MCF 10A (cell line): ENCODE results near the gene AXIN2. TPM values are rescaled to one million over a fixed set of nuclear protein-coding genes. Genes with fewer than 3 reads are reported as not detected.

ENCODE experiments used
- BruUV-seq: library from RNA; stranded (reverse); fragments of 400-500 nt; replicated peaks from 2 replicates; lab custom pipeline; 2021; lab: Mats Ljungman, UMichigan
- CTCF ChIA-PET: fragments of 300-600 bp; sonication (Branson Sonifier 250); formaldehyde crosslinking; extraction: SDS; loops from one replicate; lab custom pipeline; 2021; ENCODE audit warnings: antibody characterized with exemption, inconsistent platforms; lab: Yijun Ruan, JAX
- POLR2A ChIA-PET: fragments of 300-600, 350-650 bp; sonication (Branson Sonifier 250); formaldehyde crosslinking; extraction: SDS; loops from one replicate; lab custom pipeline; 2020; ENCODE audit warnings: antibody characterized with exemption, inconsistent platforms; lab: Yijun Ruan, JAX
- DNase-seq: peaks from one replicate; pipeline ENCODE4 v3.0.0-alpha.2; 2018; ENCODE audit not compliant: unreplicated experiment
- H3K27ac Mint-ChIP-seq: one replicate; pipeline ENCODE4 v1.8.0; 2022; ENCODE audit warnings: mild to moderate bottlenecking, low read depth, mixed read lengths; ENCODE audit not compliant: unreplicated experiment
- H3K27me3 Mint-ChIP-seq: one replicate; pipeline ENCODE4 v1.8.0; 2022; ENCODE audit warnings: mixed read lengths; ENCODE audit not compliant: insufficient read depth, unreplicated experiment
- H3K36me3 Mint-ChIP-seq: one replicate; pipeline ENCODE4 v1.8.0; 2022; ENCODE audit warnings: mild to moderate bottlenecking, moderate library complexity, mixed read lengths; ENCODE audit not compliant: insufficient read depth, unreplicated experiment
- H3K4me1 Mint-ChIP-seq: one replicate; pipeline ENCODE4 v1.8.0; 2022; ENCODE audit warnings: mixed read lengths; ENCODE audit not compliant: insufficient read depth, unreplicated experiment
- H3K4me3 Mint-ChIP-seq: one replicate; pipeline ENCODE4 v1.8.0; 2022; ENCODE audit warnings: mild to moderate bottlenecking, moderate library complexity, mixed read lengths; ENCODE audit not compliant: unreplicated experiment
- H3K9me3 Mint-ChIP-seq: one replicate; pipeline ENCODE4 v1.8.0; 2022; ENCODE audit warnings: mixed read lengths; ENCODE audit not compliant: unreplicated experiment
- CTCF ChIP-seq: fragments of 200-600 bp; IDR thresholded peaks from one replicate; pipeline ENCODE4 v1.8.0; 2022; ENCODE audit warnings: antibody characterized with exemption, mild to moderate bottlenecking; ENCODE audit not compliant: unreplicated experiment
- intact Hi-C: fragments of 100-400 bp; cut with micrococcal nuclease; formaldehyde crosslinking; loops from 2 replicates; pipeline ENCODE4 v1.14.1; 2022
- total RNA-seq: library from RNA; stranded (reverse); gene quantifications from 2 replicates; pipeline ENCODE4 v1.2.3, GENCODE V29; 2022

AXIN2 gene
- total RNA-seq, 1 experiment from 2014 or later, result 0.16 TPM

DNA sequence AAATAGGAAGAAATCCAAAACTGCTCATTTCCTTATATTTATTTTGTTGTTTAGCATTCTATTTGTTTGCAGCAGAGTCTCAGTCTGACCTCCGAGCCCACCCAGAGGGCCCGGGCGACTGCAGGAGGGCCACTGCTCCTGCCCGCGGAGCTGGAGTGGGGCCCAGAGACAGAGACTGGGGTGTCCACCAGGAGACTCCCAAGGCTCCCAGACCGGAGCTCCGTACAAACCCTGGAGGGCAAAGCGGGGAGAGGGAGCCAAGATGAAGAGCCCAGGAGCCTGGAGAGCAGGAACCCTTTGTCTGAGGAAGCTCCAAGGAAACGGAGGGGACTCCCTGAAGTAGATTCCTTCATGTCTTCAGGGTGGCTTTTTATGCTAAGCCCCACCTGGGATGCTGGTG, 57.9 kb downstream of the AXIN2 start:
- no peak overlapping the region for H3K4me3 Mint-ChIP-seq
- intact Hi-C loops, result no loop called here
- BruUV-seq, result no TSS peak
- no peaks in the 10 kb centered on the region for H3K4me1 Mint-ChIP-seq
- H3K9me3 Mint-ChIP-seq, result peaks cover 14% of the 10 kb centered on the region
- ChIA-PET CTCF (no interaction called here), POLR2A (no interaction called here)
- no peaks in the 10 kb centered on the region for H3K27me3 Mint-ChIP-seq
- no peak for DNase-seq
- H3K36me3 Mint-ChIP-seq, result peaks cover 6% of the 10 kb centered on the region
- H3K27ac Mint-ChIP-seq, result no peak overlapping the region
- TF ChIP-seq CTCF, result no peak

DNA sequence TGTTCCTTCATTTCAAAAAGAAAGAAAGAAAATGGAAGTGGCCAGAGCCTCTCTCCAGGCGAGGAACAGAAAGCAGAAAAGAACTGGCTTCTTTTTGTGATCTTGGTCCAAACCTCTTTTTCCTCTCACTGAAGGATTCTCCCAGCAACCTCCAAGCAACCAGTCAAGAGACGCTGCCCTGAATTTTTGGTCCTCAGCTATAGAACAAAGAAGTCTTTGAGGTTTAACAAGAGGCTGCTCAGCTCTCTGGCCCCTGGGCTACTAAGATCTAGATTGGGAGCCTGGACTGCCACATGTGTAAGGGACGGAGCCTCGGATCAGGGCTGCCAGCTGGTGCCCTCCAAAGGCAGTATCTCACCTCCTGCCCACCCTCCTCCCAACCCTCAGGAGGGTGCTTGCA, 62.6 kb downstream of the AXIN2 start:
- no peak for DNase-seq
- POLR2A ChIA-PET, result no interaction called here
- H3K27me3 Mint-ChIP-seq, result no peaks in the 10 kb centered on the region
- no peak overlapping the region for H3K27ac Mint-ChIP-seq
- intact Hi-C loops, result no loop called here
- BruUV-seq, result no TSS peak
- TF ChIP-seq CTCF, result no peak
- no peak overlapping the region for H3K4me3 Mint-ChIP-seq
- peaks cover 13% of the 10 kb centered on the region for H3K36me3 Mint-ChIP-seq
- H3K4me1 Mint-ChIP-seq, result no peaks in the 10 kb centered on the region
- CTCF ChIA-PET, result no interaction called here
- H3K9me3 Mint-ChIP-seq, result no peaks in the 10 kb centered on the region

DNA sequence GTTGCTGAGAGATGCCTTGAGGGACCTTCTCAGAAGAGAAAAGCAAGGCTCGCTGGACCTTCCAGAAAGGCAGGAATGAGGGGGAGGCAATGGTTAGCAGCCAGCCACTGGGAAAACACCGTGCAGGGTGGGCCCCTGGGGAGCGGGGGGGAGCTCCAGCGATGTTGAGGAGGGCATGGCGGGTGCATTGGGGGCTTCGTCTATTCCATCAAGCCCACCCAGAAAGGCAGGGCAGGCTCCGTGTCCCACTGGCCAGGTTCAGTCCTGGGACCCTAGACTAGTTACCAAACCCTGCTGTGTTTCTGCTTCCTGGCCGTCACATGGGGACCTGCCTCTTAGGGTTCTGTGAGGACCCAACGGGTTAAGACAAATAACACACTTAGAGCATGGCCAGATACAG, 64.6 kb downstream of the AXIN2 start:
- Mint-ChIP-seq H3K9me3 (no peaks in the 10 kb centered on the region), H3K27ac (no peak overlapping the region), H3K27me3 (no peaks in the 10 kb centered on the region), H3K4me1 (no peaks in the 10 kb centered on the region), H3K4me3 (no peak overlapping the region), H3K36me3 (peaks cover 10% of the 10 kb centered on the region)
- intact Hi-C loops, result no loop called here
- no peak for DNase-seq
- no TSS peak for BruUV-seq
- ChIA-PET POLR2A (no interaction called here), CTCF (no interaction called here)
- no peak for TF ChIP-seq CTCF

DNA sequence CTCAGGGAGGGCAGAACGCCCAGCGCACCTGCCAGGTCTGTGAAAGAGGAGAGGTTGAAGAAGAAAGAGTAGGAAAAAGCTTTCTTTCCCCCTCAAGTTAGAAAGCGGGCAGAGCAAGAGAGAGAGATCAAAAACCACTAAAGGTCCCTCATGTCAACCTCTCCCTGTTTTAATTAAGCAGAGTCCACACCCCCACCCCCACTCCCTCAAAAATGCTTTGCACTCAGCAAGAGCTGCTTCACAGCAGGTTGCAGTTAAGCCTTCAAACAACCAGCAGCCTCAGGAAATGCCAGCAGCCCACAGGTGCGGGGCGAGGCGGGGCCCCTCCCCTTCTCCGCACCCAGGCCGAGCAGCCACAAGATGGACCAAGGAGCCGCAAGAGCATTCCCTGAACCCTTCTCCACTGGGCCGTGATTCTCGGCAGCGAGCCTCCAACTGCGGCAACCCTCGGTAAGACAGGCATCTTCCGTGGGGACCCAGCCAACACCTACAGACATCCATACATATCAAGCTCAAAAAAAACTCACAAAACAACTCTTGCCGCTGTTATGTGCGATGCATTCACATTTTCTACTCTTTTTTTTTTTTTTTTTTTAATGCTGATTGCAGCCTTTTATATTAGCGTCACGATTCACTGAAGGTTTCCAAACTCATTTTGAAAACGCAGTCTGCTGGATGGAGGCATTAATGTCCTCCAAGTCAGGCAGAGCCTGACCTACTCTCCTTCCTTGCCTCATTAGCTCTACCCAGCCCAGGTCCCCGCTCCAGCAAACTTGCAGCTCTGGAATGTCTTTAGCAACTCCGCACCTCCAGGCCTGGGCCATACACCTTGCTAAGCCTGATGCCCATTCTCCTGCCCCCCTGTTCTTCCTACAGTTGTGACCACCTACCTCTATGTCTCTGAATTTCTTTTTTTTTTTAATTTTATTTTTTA, 66.1 kb downstream of the AXIN2 start:
- Mint-ChIP-seq H3K27ac (no peak overlapping the region), H3K9me3 (no peaks in the 10 kb centered on the region)

More for the DNA sequence above, 66.1 kb downstream of the AXIN2 start:
- ChIA-PET CTCF (interaction anchor here (0.7 kb wide), 1 partner anchor 62 kb away, joined by 5 read pairs; no protein-coding TSS in a partner anchor), POLR2A (no interaction called here)
- TF ChIP-seq CTCF, result no peak
- H3K36me3 Mint-ChIP-seq, result peaks cover 7% of the 10 kb centered on the region
- DNase-seq, result no peak
- BruUV-seq, result no TSS peak
- no peaks in the 10 kb centered on the region for H3K27me3 Mint-ChIP-seq
- intact Hi-C loops, result no loop called here
- no peaks in the 10 kb centered on the region for H3K4me1 Mint-ChIP-seq
- H3K4me3 Mint-ChIP-seq, result no peak overlapping the region
